Stimulated activated CD4-positive, alpha-beta T cell treated with anti-CD3 and anti-CD28 coated beads, TNF-alpha, amount 100 ng/mL, for 1 hour (primary cell): ENCODE data around the gene ARNT2.
"Not testable (repeated sequence)": the region's sequence is repeated elsewhere in the genome, so short reads cannot be mapped to it uniquely, and the experiment has no call there.

Experiments
- DNase-seq, 3 donors: peaks; one replicate each; pipeline ENCODE4 v3.0.0-alpha.2; 2020; ENCODE audit warnings: low read depth in 3 of 3, low spot score in 1 of 3

Gene ARNT2

GRCh38 chr15:80643431-80643951 lies 239.3 kb downstream of the ARNT2 start:
- DNase-seq, result no peak

GRCh38 chr15:80645494-80646065 lies 241.4 kb downstream of the ARNT2 start:
- no peak for DNase-seq

GRCh38 chr15:80647424-80647823 lies 243.2 kb downstream of the ARNT2 start:
- not testable (repeated sequence) for DNase-seq
